KOPT-K1 (cell line): Measurements from ENCODE around the gene THAP8.

Experiments
- H3K27ac ChIP-seq: fragments of 200-600 bp; sonication (generic); 2 replicates; pipeline ENCODE4 v1.5.1; 2016; ENCODE audit warnings: antibody characterized with exemption, mild to moderate bottlenecking, low read depth, low read length; ENCODE audit not compliant: poor library complexity, severe bottlenecking
- H3K36me3 ChIP-seq: fragments of 200-600 bp; sonication (generic); 2 replicates; pipeline ENCODE4 v1.5.1; 2017; ENCODE audit warnings: antibody characterized with exemption, mild to moderate bottlenecking, low read length, moderate library complexity; ENCODE audit not compliant: insufficient read depth
- H3K9me3 ChIP-seq: fragments of 200-600 bp; sonication (generic); 2 replicates; pipeline ENCODE4 v1.5.1; 2017; ENCODE audit warnings: antibody characterized with exemption, low read length, mild to moderate bottlenecking; ENCODE audit not compliant: insufficient read depth, poor library complexity, severe bottlenecking

THAP8 gene

DNA sequence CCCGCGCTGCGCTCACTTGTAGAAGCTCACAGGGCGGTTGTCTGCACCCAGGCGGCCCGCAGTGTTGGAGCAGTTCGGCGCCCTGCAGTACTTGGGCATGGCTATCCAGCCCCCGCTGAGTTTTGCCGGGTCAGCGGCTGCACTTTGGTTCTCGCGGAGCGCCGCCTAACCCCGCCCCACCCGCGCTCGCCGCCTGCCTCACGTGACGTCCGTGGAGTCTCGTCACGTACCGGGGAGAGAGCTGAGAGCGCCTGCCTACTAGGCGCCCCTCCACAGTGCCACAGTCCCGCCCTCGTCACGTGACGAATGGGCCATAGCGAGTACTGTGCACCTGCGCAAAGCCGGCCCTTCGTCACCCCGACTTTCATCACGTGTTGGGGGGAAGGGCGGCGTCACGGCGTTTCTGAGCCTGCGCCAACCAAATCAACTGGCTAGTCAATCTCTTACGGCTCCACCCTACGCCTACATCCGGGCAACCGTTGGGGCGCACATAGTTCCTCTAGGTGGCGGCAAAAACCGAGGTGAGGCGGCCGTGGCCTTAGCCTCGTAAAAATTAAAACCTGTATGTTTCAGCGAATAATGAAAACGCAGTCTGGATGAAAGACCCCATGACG lies at the start of gene THAP8:
Gene THAP8, minus strand, starts transcription at position 167 of the 614 bp plus-strand sequence. Its CDS starts 68 bp downstream, at position 99.
- H3K36me3 ChIP-seq = peaks cover 36% of the 10 kb centered on the region
- no peaks in the 10 kb centered on the region for H3K9me3 ChIP-seq
- peak within 1 kb of the TSS; percentile 96 for H3K27ac ChIP-seq

DNA sequence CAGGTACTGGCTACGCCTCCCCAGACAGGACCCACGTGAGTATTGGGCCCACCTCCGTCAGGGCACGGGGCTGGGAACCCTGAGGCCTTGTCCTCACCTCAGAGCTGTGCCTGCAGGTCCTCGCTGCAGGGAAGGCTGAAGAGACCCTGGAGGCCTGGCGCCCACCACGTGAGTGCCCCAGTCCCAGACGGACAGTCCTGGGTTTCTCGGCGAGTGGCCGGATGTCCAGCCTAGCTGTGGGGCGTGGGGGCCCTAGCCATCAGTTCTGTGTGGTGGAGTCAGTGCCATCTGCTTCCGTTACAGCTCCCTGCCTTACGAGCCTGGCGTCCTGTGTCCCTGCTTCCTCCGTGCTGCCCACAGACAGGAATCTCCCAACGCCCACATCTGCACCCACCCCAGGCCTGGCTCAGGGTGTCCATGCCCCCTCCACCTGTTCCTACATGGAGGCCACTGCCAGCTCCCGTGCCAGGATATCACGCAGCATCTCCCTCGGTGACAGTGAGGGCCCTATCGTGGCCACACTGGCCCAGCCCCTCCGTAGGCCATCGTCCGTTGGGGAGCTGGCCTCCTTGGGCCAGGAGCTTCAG lies 49.0 kb upstream of the THAP8 start:
- H3K9me3 ChIP-seq = no peaks in the 10 kb centered on the region
- H3K27ac ChIP-seq = no peak overlapping the region
- H3K36me3 ChIP-seq = peaks cover 90% of the 10 kb centered on the region

DNA sequence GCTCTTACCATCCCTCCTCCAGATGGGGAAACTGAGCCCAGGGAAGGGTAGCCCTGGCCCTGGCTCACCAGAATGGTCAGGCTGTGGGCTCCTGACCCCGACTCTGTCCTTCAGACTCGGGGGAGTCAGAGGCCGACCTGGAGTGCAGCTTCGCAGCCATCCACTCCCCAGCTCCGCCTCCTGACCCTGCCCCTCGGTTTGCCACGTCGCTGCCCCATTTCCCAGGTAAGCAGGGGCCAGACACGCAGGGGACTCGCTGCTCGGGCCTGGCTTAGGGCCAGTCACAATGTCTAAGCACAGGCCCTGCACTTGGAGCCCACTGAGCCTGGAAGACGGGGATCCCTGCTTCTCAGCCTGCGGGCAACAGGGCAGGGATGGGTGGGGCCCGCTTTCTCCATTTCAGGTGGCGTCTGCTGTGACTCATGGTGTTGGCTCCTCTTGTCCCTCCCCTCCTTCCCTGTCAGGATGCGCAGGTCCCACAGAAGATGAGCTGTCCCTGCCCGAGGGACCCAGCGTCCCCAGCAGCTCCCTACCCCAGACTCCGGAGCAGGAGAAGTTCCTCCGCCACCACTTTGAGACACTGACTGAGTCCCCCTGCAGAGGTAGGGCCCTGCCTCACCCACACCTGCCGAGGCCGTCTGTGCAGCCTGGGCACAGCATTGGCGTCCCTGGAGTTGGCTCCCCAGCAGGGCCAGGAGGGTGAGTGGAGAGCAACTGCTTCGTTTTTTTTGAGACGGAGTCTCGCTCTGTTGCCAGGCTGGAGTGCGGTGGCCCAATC lies 47.7 kb upstream of the THAP8 start:
- Histone ChIP-seq H3K27ac (no peak overlapping the region), H3K9me3 (no peaks in the 10 kb centered on the region), H3K36me3 (peaks cover 98% of the 10 kb centered on the region)

DNA sequence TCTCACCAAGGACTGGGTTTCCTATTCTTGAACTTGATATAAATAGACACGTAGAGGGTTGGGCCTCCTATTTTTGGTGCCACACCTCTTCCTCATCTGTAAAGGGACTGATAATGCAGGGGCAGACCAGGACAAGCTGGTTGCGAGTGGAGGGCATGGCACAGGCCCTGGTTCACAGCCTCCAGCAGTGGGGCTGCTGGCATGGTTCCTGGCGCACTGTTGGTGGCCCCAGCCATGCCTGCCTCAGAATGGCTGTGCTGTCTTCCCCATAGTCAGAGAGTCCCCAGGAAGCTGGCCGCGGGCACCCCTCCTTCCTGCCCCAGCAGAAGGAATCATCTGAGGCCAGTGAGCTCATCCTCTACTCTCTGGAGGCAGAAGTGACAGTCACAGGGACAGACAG lies 46.4 kb upstream of the THAP8 start:
- no peak overlapping the region for H3K27ac ChIP-seq
- H3K9me3 ChIP-seq = no peaks in the 10 kb centered on the region
- H3K36me3 ChIP-seq = peaks cover 100% of the 10 kb centered on the region

GRCh38 chr19:36099166-36099785 lies 45.2 kb upstream of the THAP8 start:
- Histone ChIP-seq H3K9me3 (no peaks in the 10 kb centered on the region), H3K27ac (no peak overlapping the region), H3K36me3 (peaks cover 99% of the 10 kb centered on the region)

DNA sequence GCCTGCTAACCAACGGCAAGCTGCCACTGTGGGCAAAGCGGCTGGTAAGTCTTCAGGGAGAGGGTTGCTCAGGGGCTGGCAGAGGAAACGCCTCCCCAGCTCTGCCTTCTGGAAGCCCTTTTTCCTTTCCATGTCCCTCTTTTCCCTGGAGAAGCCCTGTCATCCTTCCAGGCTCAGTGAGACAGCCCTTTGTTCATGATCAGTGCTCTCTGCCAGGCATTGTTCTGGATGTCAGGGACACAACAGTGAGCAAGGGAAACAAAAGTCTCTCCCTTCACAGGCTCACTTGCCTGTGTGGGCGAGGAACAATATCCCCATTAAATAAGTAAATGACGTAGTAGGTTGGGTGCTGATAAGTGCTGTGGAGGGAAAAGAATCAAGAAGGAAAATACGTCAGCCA lies 43.0 kb upstream of the THAP8 start:
- Histone ChIP-seq H3K36me3 (peaks cover 99% of the 10 kb centered on the region), H3K27ac (no peak overlapping the region)

DNA sequence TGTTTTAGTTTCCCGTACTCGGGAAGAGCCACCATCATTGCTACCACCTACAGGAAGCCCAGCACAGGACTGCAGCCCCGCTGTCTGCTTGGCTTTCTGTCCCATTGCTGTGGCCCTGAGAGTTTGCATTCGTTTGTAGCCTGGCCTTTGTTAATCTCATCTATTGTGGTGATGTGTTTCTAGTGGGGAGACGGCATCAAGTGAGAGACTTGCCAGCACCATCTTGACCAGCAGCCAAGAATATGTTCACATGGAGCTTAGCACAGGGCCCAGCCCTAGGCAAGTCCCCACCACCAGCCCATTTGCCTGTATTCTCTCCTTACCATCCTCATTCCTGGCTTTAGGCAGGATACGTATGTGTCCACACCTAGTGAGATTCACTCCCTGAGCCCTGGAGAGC lies 39.6 kb upstream of the THAP8 start:
- Histone ChIP-seq H3K27ac (no peak overlapping the region), H3K36me3 (peaks cover 99% of the 10 kb centered on the region), H3K9me3 (no peaks in the 10 kb centered on the region)

More for the DNA sequence above, 43.0 kb upstream of the THAP8 start:
- H3K9me3 ChIP-seq = no peaks in the 10 kb centered on the region

DNA sequence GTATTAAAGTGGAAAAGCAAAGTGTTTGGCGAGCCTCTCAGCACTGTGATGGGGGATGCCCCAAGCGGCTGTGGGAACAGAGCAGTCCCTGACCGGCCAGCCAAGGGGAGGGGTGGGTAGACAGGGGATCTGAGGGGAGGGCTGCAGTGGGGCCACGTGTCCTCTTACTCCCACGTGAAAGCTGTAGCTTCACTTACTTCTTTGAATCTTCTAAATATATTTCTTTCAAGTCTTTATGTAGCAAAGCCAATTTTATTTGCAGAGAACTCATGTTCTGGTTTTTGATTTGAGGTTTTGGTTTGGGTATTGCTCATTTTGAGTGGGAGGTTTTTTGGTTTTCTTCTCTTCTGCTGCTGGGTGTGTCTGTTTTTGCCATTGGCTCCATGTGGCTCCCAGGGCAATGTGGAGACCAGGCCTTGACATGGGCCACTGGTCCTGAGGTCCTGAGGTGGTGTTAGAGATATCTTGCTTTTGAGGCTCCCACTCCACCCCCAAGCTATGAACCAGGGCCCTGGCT lies 39.1 kb upstream of the THAP8 start:
- H3K27ac ChIP-seq = no peak overlapping the region
- no peaks in the 10 kb centered on the region for H3K9me3 ChIP-seq
- H3K36me3 ChIP-seq = peaks cover 99% of the 10 kb centered on the region

- Histone ChIP-seq H3K36me3 (peaks cover 99% of the 10 kb centered on the region), H3K9me3 (no peaks in the 10 kb centered on the region), H3K27ac (no peak overlapping the region)
These were observed 38.5 kb upstream of the THAP8 start for GRCh38 chr19:36092566-36092965.

- H3K36me3 ChIP-seq = peaks cover 99% of the 10 kb centered on the region
- no peak overlapping the region for H3K27ac ChIP-seq
- no peaks in the 10 kb centered on the region for H3K9me3 ChIP-seq
These were observed 37.0 kb upstream of the THAP8 start for GRCh38 chr19:36090910-36091695.

DNA sequence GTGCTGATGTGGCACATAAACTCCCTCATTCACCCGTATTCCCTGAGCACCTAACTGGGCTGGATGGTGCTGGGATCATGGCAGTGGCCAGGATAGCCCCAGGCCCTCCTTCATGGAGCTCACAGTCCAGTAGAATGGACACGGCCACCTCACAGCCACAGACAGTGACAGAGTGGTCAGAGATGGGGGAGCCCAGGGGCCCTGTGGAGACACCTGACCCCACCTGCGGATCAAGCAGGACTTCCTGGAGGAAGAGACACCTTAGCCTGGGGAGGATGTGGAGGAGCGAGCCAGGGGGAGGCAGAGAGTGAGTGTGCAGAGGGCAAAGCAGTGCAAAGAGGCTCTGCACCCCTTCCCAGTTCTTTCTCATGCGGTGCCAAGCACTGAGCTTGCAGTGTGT lies 35.8 kb upstream of the THAP8 start:
- peaks cover 99% of the 10 kb centered on the region for H3K36me3 ChIP-seq

GRCh38 chr19:36086326-36086725 lies 32.2 kb upstream of the THAP8 start:
- H3K27ac ChIP-seq = no peak overlapping the region
- peaks cover 100% of the 10 kb centered on the region for H3K36me3 ChIP-seq
- no peaks in the 10 kb centered on the region for H3K9me3 ChIP-seq

More for the DNA sequence above, 35.8 kb upstream of the THAP8 start:
- Histone ChIP-seq H3K9me3 (no peaks in the 10 kb centered on the region), H3K27ac (no peak overlapping the region)

DNA sequence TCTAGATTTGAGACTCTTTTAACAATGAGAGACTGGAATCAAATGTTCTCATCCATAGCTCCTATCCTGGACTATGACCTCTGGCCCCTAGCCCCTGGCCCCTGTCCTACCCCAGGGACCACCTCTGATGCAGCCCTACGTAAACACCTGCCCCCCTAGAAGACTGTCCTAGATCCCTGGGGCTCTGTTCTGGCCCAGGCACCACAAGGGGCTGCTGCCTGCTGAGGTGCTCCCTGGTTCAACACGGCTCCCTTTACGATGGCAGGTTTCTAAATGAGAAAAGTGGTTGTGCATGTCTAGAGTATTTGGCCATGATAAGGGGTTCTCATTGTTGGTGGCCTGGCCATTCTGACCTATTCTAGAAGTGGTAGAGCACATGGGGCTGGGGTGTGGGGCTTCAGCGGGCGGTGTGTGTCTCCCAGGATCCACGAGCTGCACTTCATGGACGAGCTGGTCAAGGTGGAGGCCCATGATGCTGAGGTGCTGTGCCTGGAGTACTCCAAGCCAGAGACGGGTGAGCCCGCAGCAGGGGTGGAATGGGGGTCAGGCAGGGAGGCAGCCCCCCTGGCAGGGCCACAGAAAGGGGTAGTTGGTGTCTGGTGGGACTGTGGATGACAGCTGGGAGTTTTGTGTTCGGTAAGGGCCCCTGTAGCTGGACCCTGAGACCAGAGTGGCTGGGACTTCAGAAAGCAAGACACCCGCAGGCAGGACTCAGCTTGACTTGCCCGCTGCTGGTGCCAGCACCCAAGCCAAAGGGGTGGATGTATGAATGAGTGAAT lies 30.3 kb upstream of the THAP8 start:
- Histone ChIP-seq H3K36me3 (peaks cover 95% of the 10 kb centered on the region), H3K27ac (no peak overlapping the region), H3K9me3 (no peaks in the 10 kb centered on the region)

- no peaks in the 10 kb centered on the region for H3K9me3 ChIP-seq
- peaks cover 93% of the 10 kb centered on the region for H3K36me3 ChIP-seq
- no peak overlapping the region for H3K27ac ChIP-seq
These were observed 28.8 kb upstream of the THAP8 start for GRCh38 chr19:36082916-36083315.
